HG02938 (cell line): ENCODE measurements around the gene PARD3B.

Experiments used
- ATAC-seq: cut with Tn5 transposase; IDR thresholded peaks from one replicate; pipeline ENCODE4 v1.9.1; 2021; ENCODE audit warnings: mild to moderate bottlenecking, moderate library complexity; ENCODE audit not compliant: unreplicated experiment

PARD3B gene

GRCh38 chr2:204743393-204743960, 198.2 kb downstream of the PARD3B start:
- no peak for ATAC-seq

GRCh38 chr2:204744506-204744905, 199.2 kb downstream of the PARD3B start:
- ATAC-seq: no peak

GRCh38 chr2:204748286-204748685, 203.0 kb downstream of the PARD3B start:
- no peak for ATAC-seq

- ATAC-seq: no peak
Measured at GRCh38 chr2:204749319-204749718, 204.0 kb downstream of the PARD3B start.

GRCh38 chr2:204750389-204750788, 205.1 kb downstream of the PARD3B start:
- no peak for ATAC-seq

- ATAC-seq: no peak
Measured at GRCh38 chr2:204751472-204751871, 206.2 kb downstream of the PARD3B start.

GRCh38 chr2:204753841-204754240, 208.6 kb downstream of the PARD3B start:
- ATAC-seq: no peak

- no peak for ATAC-seq
Measured at GRCh38 chr2:204754898-204755297, 209.6 kb downstream of the PARD3B start.

- no peak for ATAC-seq
Measured at GRCh38 chr2:204763974-204764703, 218.9 kb downstream of the PARD3B start.

- no peak for ATAC-seq
Measured at GRCh38 chr2:204770735-204771134, 225.5 kb downstream of the PARD3B start.

GRCh38 chr2:204771721-204772120, 226.4 kb downstream of the PARD3B start:
- ATAC-seq: no peak

- no peak for ATAC-seq
Measured at GRCh38 chr2:204772546-204772945, 227.3 kb downstream of the PARD3B start.

GRCh38 chr2:204775766-204776165, 230.5 kb downstream of the PARD3B start:
- ATAC-seq: no peak

- no peak for ATAC-seq
Measured at GRCh38 chr2:204776781-204777559, 231.7 kb downstream of the PARD3B start.

- no peak for ATAC-seq
Measured at GRCh38 chr2:204779771-204780170, 234.5 kb downstream of the PARD3B start.

GRCh38 chr2:204781941-204782340, 236.7 kb downstream of the PARD3B start:
- no peak for ATAC-seq

GRCh38 chr2:204790076-204790475, 244.8 kb downstream of the PARD3B start:
- no peak for ATAC-seq

GRCh38 chr2:204791230-204791629, 246.0 kb downstream of the PARD3B start:
- ATAC-seq: no peak

- ATAC-seq: no peak
Measured at GRCh38 chr2:204794624-204795023, 249.3 kb downstream of the PARD3B start.

- no peak for ATAC-seq
Measured at GRCh38 chr2:204795156-204795555, 249.9 kb downstream of the PARD3B start.

GRCh38 chr2:204796581-204796980, 251.3 kb downstream of the PARD3B start:
- ATAC-seq: peak; percentile 96

- no peak for ATAC-seq
Measured at GRCh38 chr2:204799791-204800190, 254.5 kb downstream of the PARD3B start.
